B cell (primary cell): ENCODE measurements around the gene CARMIL1.

ENCODE experiments used
- EZH2 ChIP-seq: IDR thresholded peaks from 2 replicates; pipeline ENCODE4 v1.6.1; 2012; ENCODE audit warnings: borderline replicate concordance, low read depth, mild to moderate bottlenecking, moderate library complexity, low read length; ENCODE audit not compliant: insufficient read depth, poor library complexity, severe bottlenecking
- TF ChIP-seq, protein P1 (sequence below): fragments of 200-600 bp; IDR thresholded peaks from one replicate; pipeline ENCODE4 v1.8.0; 2022; ENCODE audit warnings: antibody characterized with exemption, mild to moderate bottlenecking

DNA sequence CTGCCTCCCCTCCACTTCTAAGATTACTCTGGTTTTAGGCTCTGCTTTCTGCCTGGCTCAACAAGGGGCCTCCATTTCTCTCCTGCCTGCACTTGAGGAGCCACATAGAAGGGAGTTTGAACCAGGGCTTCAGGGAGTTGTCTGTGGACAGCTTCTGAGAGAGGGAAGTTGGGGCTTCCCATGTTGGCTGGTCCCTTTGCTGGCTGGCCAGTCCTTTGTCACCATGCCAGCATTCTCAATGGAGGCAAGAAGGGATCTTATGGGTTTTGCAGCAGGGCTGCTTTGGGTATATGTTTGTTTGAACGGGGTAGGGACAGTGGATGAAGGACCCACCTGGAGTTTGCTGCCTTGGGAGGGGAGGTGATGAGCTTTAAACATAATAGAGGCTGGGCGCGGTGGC, 124.9 kb downstream of the CARMIL1 start:
- TF ChIP-seq, protein P1, sequence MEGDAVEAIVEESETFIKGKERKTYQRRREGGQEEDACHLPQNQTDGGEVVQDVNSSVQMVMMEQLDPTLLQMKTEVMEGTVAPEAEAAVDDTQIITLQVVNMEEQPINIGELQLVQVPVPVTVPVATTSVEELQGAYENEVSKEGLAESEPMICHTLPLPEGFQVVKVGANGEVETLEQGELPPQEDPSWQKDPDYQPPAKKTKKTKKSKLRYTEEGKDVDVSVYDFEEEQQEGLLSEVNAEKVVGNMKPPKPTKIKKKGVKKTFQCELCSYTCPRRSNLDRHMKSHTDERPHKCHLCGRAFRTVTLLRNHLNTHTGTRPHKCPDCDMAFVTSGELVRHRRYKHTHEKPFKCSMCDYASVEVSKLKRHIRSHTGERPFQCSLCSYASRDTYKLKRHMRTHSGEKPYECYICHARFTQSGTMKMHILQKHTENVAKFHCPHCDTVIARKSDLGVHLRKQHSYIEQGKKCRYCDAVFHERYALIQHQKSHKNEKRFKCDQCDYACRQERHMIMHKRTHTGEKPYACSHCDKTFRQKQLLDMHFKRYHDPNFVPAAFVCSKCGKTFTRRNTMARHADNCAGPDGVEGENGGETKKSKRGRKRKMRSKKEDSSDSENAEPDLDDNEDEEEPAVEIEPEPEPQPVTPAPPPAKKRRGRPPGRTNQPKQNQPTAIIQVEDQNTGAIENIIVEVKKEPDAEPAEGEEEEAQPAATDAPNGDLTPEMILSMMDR = no peak
- no peak for TF ChIP-seq EZH2
